HepG2 (cell line): Measurements from ENCODE around the gene HELZ. TPM values are rescaled to one million over a fixed set of nuclear protein-coding genes. Genes with fewer than 3 reads are reported as not detected.
A peak's percentile ranks its signal among the peaks of the same experiment; 100 is the strongest.

ENCODE experiments used
- ATAC-seq: fragments of 200-7000 bp; cut with Tn5 transposase; 3 replicates; pipeline ENCODE4 v1.9.1; 2020; ENCODE audit warnings: mild to moderate bottlenecking, moderate library complexity
- BruUV-seq: library from RNA; stranded (reverse); fragments of 400-500 nt; replicated peaks from 2 replicates; lab custom pipeline; 2021; lab: Mats Ljungman, UMichigan
- CTCF ChIA-PET: fragments of 300-600 bp; formaldehyde crosslinking; extraction: SDS; loops from one replicate; lab custom pipeline; 2021; ENCODE audit warnings: low total read pairs, inconsistent platforms, low intra/inter-chr PET ratio; lab: Yijun Ruan, JAX
- POLR2A ChIA-PET: fragments of 350-600 bp; sonication (Branson Sonifier 250); formaldehyde crosslinking; loops from one replicate; lab custom pipeline; 2020; ENCODE audit warnings: antibody characterized with exemption, inconsistent platforms; lab: Yijun Ruan, JAX
- DNase-seq: peaks from one replicate; pipeline ENCODE4 v3.0.0-alpha.2; 2015; ENCODE audit warnings: low spot score
- FAIRE-seq: peaks from 3 replicates; lab custom pipeline; 2011; peaks lifted over from hg19 to GRCh38; lab: Jason Lieb, UNC
- H2AFZ ChIP-seq: one replicate; pipeline ENCODE4 v1.6.1; 2011; ENCODE audit warnings: low read length, inconsistent platforms
- H3K27ac ChIP-seq: fragments of 300-600 bp; 3 replicates; pipeline ENCODE4 v1.8.0; 2011; ENCODE audit warnings: mixed run types, mild to moderate bottlenecking, mixed read lengths, low read length, inconsistent platforms; ENCODE audit not compliant: insufficient read depth; ENCODE audit errors: extremely low read length
- H3K27me3 ChIP-seq, 2 experiments: fragments of 200-600 bp in 1 of 2; 2 replicates in 1 of 2; 3 replicates in 1 of 2; pipeline versions ENCODE4 v1.6.0 to v1.8.0; 2011; ENCODE audit warnings: low read length in 2 of 2, mild to moderate bottlenecking in 2 of 2, moderate library complexity in 2 of 2, inconsistent platforms in 1 of 2; ENCODE audit not compliant: insufficient read depth in 2 of 2, control insufficient read depth in 1 of 2
- H3K36me3 ChIP-seq, 2 experiments: fragments of 200-600 bp in 1 of 2; replicated peaks in 1 of 2; 2 replicates in 1 of 2; 3 replicates in 1 of 2; pipeline versions ENCODE4 v1.5.1 to v1.8.0; 2011; ENCODE audit warnings: low read length in 2 of 2, inconsistent platforms in 1 of 2; ENCODE audit not compliant: insufficient read depth in 2 of 2, control insufficient read depth in 1 of 2
- H3K4me1 ChIP-seq: 2 replicates; pipeline ENCODE4 v1.5.1; 2012; ENCODE audit warnings: low read length, inconsistent platforms; ENCODE audit not compliant: insufficient read depth
- H3K4me2 ChIP-seq: 2 replicates; pipeline ENCODE4 v1.6.0; 2011; ENCODE audit warnings: low read depth, low read length, inconsistent platforms
- H3K4me3 ChIP-seq, 3 experiments: fragments of 200-600 bp in 1 of 3; sonication (generic), shearing (Covaris generic) in 1 of 3; replicated peaks in 1 of 3; 2 replicates each; pipeline ENCODE4 v1.5.1; 2011 to 2016; ENCODE audit warnings: low read length in 3 of 3, inconsistent platforms in 2 of 3, low read depth in 2 of 3, mild to moderate bottlenecking in 2 of 3, control low read depth in 1 of 3, mixed read lengths in 1 of 3; ENCODE audit not compliant: insufficient read depth in 1 of 3
- H3K79me2 ChIP-seq: one replicate; pipeline ENCODE4 v1.6.1; 2011; ENCODE audit warnings: low read length, inconsistent platforms; ENCODE audit not compliant: insufficient read depth
- H3K9ac ChIP-seq: 2 replicates; pipeline ENCODE4 v1.6.0; 2011; ENCODE audit warnings: mild to moderate bottlenecking, low read depth, low read length, inconsistent platforms; ENCODE audit not compliant: insufficient read depth
- H3K9me3 ChIP-seq: 2 replicates; pipeline ENCODE4 v1.5.1; 2012; ENCODE audit warnings: mild to moderate bottlenecking, low read length
- H4K20me1 ChIP-seq: 2 replicates; pipeline ENCODE4 v1.6.0; 2011; ENCODE audit warnings: inconsistent platforms, mild to moderate bottlenecking, low read length, moderate library complexity; ENCODE audit not compliant: insufficient read depth
- HMGA1 ChIP-seq: sonication (generic); formaldehyde crosslinking; conservative IDR thresholded peaks from 2 replicates; pipeline ENCODE4 v1.4.0; 2020; ENCODE audit warnings: missing genetic modification reagents
- MTF1 ChIP-seq: sonication (generic); formaldehyde crosslinking; IDR thresholded peaks from 2 replicates; pipeline ENCODE4 v1.5.0; 2020; ENCODE audit warnings: missing genetic modification reagents
- NCOA1 ChIP-seq: sonication (generic); formaldehyde crosslinking; IDR thresholded peaks from 2 replicates; pipeline ENCODE4 v1.9.0; 2021; ENCODE audit warnings: missing genetic modification reagents
- NFYB ChIP-seq: sonication (generic); formaldehyde crosslinking; IDR thresholded peaks from 2 replicates; pipeline ENCODE4 v1.4.0; 2020; ENCODE audit warnings: missing genetic modification reagents
- NPAS2 ChIP-seq: sonication (generic); formaldehyde crosslinking; IDR thresholded peaks from 2 replicates; pipeline ENCODE4 v1.8.0; 2022; ENCODE audit warnings: mild to moderate bottlenecking, missing genetic modification reagents, borderline replicate concordance
- NR2F6 ChIP-seq, 2 experiments: IDR thresholded peaks; 2 replicates each; pipeline ENCODE4 v1.6.1; 2016; ENCODE audit warnings: antibody characterized with exemption in 1 of 2, mild to moderate bottlenecking in 1 of 2
- REXO4 ChIP-seq: sonication (generic); formaldehyde crosslinking; IDR thresholded peaks from 2 replicates; pipeline ENCODE4 v1.8.0; 2022; ENCODE audit warnings: missing genetic modification reagents, mild to moderate bottlenecking, borderline replicate concordance
- SNRNP70 ChIP-seq: fragments of 200-400 bp; formaldehyde crosslinking; IDR thresholded peaks from 2 replicates; pipeline ENCODE4 v1.6.1; 2017; ENCODE audit warnings: mild to moderate bottlenecking, low read depth, low read length, moderate library complexity
- SP4 ChIP-seq: sonication (generic); formaldehyde crosslinking; IDR thresholded peaks from 2 replicates; pipeline ENCODE4 v1.8.1; 2023; ENCODE audit warnings: mild to moderate bottlenecking, missing genetic modification reagents
- TAF15 ChIP-seq: fragments of 200-400 bp; formaldehyde crosslinking; IDR thresholded peaks from one replicate; pipeline ENCODE4 v1.6.1; 2018; ENCODE audit warnings: mild to moderate bottlenecking, low read depth, low read length; ENCODE audit not compliant: poor library complexity, severe bottlenecking
- ZNF460 ChIP-seq: sonication (generic); formaldehyde crosslinking; IDR thresholded peaks from 2 replicates; pipeline ENCODE4 v1.5.1; 2020; ENCODE audit warnings: missing genetic modification reagents, mild to moderate bottlenecking, borderline replicate concordance
- WGBS: methylation state at CpG from one replicate; pipeline ENCODE4 v1.1.6; 2017; ENCODE audit warnings: low lambda C conversion rate; 5-methylcytosine and 5-hydroxymethylcytosine counted together
- in situ Hi-C: cut with HindIII; loops from 2 replicates; pipeline ENCODE4 v1.10.0; 2017; ENCODE audit warnings: low pct_unique_long_range_greater_than_20kb; ENCODE audit not compliant: extremely low pct_ligation_motif_present
- intact Hi-C: fragments of 100-400 bp; cut with micrococcal nuclease; formaldehyde crosslinking; loops from one replicate; pipeline ENCODE4 v1.10.0; 2022; ENCODE audit not compliant: unreplicated experiment
- polyA plus RNA-seq, 8 experiments: library from polyadenylated mRNA; depleted of rRNA in 3 of 8; stranded (reverse) in 7 of 8; unstranded in 1 of 8; fragments of >200 nt; fragmentation: Illumina TruSeq in 4 of 8; extraction: Trizol in 4 of 8; gene quantifications; 2 replicates each; pipeline versions ENCODE4 v1.2.1 to v1.2.3, GENCODE V29; 2011 to 2016; ENCODE audit warnings: low read depth in 4 of 8, missing spikeins in 1 of 8, mixed read lengths in 1 of 8; ENCODE audit not compliant: insufficient read depth in 1 of 8
- total RNA-seq, 5 experiments: library from RNA; depleted of rRNA; stranded (reverse); fragments of >200 nt; fragmentation: Illumina TruSeq; extraction: Trizol; gene quantifications; 2 replicates each; pipeline ENCODE4 v1.2.3, GENCODE V29; 2016; ENCODE audit warnings: low read depth in 1 of 5
- TF ChIP-seq, protein P1 (sequence below): sonication (generic); formaldehyde crosslinking; IDR thresholded peaks from 2 replicates; pipeline ENCODE4 v1.4.0; 2020; ENCODE audit warnings: mild to moderate bottlenecking, low read depth, missing genetic modification reagents
- TF ChIP-seq, protein P2 (sequence below): sonication (generic); formaldehyde crosslinking; IDR thresholded peaks from 2 replicates; pipeline ENCODE4 v1.5.0; 2020; ENCODE audit warnings: mild to moderate bottlenecking, missing genetic modification reagents
- TF ChIP-seq, protein P3 (sequence below): fragments of 450-650 bp; IDR thresholded peaks from 2 replicates; pipeline ENCODE4 v1.6.1; 2017
- TF ChIP-seq, protein P4 (sequence below): IDR thresholded peaks from 2 replicates; pipeline ENCODE4 v1.6.1; 2012; ENCODE audit warnings: low read length, improper control_type of control experiment

HELZ gene
- total and polyA plus RNA-seq, 2 of the 13 experiments (the other 11 are each of a cell fraction or from before 2014, with no cell fraction given): 35.3 to 52.4 TPM

DNA sequence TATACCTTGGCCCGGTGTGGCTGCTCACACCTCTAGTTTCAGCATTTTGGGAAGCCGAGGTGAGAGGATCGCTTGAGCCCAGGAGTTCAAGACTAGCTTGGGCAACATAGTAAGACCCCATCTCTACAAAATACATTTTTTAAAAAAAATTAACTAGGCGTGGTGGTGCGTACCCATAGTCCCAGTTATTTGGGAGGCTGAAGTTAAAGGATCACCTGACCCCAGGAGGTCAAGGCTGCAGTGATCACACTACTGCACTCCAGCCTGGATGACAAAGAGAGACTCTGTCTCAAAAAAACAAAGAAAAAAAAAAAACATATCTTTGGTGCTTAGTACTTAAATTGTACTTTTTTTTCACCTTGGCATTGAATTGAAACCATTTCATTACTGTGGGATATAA lies 101.7 kb downstream of the HELZ start:
- intact Hi-C loops (no loop called here), in situ Hi-C loops (no loop called here)
- Histone ChIP-seq H3K27ac (no peak overlapping the region), H3K36me3 (peaks cover 26 to 74% of the 10 kb centered on the region in 2 experiments), H3K4me2 (no peak overlapping the region), H3K4me3 (no peak overlapping the region), H3K9me3 (no peaks in the 10 kb centered on the region), H3K9ac (no peak overlapping the region), H3K4me1 (no peaks in the 10 kb centered on the region), H3K27me3 (no peaks in the 10 kb centered on the region), H3K79me2 (no peaks in the 10 kb centered on the region), H4K20me1 (peaks cover 3% of the 10 kb centered on the region; the same call in 1 of the 2 replicates), H2AFZ (no peak overlapping the region)
- DNase-seq: no peak
- no peak for TF ChIP-seq NFYB
- TF ChIP-seq, protein P1, sequence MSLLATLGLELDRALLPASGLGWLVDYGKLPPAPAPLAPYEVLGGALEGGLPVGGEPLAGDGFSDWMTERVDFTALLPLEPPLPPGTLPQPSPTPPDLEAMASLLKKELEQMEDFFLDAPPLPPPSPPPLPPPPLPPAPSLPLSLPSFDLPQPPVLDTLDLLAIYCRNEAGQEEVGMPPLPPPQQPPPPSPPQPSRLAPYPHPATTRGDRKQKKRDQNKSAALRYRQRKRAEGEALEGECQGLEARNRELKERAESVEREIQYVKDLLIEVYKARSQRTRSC (CRISPR knock-in tag): no peak
- TF ChIP-seq HMGA1 (CRISPR knock-in tag): no peak
- TF ChIP-seq, protein P2, sequence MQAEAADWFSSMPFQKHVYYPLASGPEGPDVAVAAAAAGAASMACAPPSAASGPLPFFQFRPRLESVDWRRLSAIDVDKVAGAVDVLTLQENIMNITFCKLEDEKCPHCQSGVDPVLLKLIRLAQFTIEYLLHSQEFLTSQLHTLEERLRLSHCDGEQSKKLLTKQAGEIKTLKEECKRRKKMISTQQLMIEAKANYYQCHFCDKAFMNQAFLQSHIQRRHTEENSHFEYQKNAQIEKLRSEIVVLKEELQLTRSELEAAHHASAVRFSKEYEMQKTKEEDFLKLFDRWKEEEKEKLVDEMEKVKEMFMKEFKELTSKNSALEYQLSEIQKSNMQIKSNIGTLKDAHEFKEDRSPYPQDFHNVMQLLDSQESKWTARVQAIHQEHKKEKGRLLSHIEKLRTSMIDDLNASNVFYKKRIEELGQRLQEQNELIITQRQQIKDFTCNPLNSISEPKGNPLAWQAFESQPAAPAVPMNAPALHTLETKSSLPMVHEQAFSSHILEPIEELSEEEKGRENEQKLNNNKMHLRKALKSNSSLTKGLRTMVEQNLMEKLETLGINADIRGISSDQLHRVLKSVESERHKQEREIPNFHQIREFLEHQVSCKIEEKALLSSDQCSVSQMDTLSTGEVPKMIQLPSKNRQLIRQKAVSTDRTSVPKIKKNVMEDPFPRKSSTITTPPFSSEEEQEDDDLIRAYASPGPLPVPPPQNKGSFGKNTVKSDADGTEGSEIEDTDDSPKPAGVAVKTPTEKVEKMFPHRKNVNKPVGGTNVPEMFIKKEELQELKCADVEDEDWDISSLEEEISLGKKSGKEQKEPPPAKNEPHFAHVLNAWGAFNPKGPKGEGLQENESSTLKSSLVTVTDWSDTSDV (CRISPR knock-in tag): no peak
- TF ChIP-seq, protein P3, sequence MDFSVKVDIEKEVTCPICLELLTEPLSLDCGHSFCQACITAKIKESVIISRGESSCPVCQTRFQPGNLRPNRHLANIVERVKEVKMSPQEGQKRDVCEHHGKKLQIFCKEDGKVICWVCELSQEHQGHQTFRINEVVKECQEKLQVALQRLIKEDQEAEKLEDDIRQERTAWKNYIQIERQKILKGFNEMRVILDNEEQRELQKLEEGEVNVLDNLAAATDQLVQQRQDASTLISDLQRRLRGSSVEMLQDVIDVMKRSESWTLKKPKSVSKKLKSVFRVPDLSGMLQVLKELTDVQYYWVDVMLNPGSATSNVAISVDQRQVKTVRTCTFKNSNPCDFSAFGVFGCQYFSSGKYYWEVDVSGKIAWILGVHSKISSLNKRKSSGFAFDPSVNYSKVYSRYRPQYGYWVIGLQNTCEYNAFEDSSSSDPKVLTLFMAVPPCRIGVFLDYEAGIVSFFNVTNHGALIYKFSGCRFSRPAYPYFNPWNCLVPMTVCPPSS: no peak
- TF ChIP-seq SP4 (CRISPR knock-in tag): no peak
- TF ChIP-seq, protein P4, sequence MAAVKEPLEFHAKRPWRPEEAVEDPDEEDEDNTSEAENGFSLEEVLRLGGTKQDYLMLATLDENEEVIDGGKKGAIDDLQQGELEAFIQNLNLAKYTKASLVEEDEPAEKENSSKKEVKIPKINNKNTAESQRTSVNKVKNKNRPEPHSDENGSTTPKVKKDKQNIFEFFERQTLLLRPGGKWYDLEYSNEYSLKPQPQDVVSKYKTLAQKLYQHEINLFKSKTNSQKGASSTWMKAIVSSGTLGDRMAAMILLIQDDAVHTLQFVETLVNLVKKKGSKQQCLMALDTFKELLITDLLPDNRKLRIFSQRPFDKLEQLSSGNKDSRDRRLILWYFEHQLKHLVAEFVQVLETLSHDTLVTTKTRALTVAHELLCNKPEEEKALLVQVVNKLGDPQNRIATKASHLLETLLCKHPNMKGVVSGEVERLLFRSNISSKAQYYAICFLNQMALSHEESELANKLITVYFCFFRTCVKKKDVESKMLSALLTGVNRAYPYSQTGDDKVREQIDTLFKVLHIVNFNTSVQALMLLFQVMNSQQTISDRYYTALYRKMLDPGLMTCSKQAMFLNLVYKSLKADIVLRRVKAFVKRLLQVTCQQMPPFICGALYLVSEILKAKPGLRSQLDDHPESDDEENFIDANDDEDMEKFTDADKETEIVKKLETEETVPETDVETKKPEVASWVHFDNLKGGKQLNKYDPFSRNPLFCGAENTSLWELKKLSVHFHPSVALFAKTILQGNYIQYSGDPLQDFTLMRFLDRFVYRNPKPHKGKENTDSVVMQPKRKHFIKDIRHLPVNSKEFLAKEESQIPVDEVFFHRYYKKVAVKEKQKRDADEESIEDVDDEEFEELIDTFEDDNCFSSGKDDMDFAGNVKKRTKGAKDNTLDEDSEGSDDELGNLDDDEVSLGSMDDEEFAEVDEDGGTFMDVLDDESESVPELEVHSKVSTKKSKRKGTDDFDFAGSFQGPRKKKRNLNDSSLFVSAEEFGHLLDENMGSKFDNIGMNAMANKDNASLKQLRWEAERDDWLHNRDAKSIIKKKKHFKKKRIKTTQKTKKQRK: no peak
- TF ChIP-seq SNRNP70: no peak
- no peak for TF ChIP-seq NPAS2 (CRISPR knock-in tag)
- no peak for TF ChIP-seq NCOA1 (CRISPR knock-in tag)
- TF ChIP-seq ZNF460 (CRISPR knock-in tag): peak; percentile 54; the same call in 1 of the 2 replicates
- no peak for TF ChIP-seq TAF15
- TF ChIP-seq MTF1 (CRISPR knock-in tag): no peak
- TF ChIP-seq NR2F6 (IDR thresholded peaks at IDR 0.05): 0 out of 2 replicates have a peak, but pooled peaks have one; percentile 9
- peak; percentile 51; the same call in 1 of the 2 replicates for TF ChIP-seq NR2F6 (CRISPR knock-in tag; IDR thresholded peaks at IDR 0.05)
- no peak for TF ChIP-seq REXO4
- 97% methylated on average over 5 of the region's 5 CpGs for WGBS
- no peak for ATAC-seq
- no peak for FAIRE-seq
- ChIA-PET CTCF (no interaction called here), POLR2A (no interaction called here)
- no TSS peak for BruUV-seq
